Measurements from ENCODE around the gene DDB1.
"Not testable (repeated sequence)": the region's sequence is repeated elsewhere in the genome, so short reads cannot be mapped to it uniquely, and the experiment has no call there.

GRCh38 chr11:61250796-61251765 is 81.8 kb downstream of the DDB1 start:
- not testable (repeated sequence) for TF ChIP-seq CTCF (IDR thresholded peaks at IDR 0.05); RAD21 (IDR thresholded peaks at IDR 0.05; ENCODE audit: low read length); TAF1 (IDR thresholded peaks at IDR 0.05; ENCODE audit: borderline replicate concordance, low read depth, low read length); ZBTB33 (IDR thresholded peaks at IDR 0.05; ENCODE audit: borderline replicate concordance, low read depth); POLR2AphosphoS5 (IDR thresholded peaks at IDR 0.05; ENCODE audit: low read depth, low read length); EP300 (IDR thresholded peaks at IDR 0.05; ENCODE audit: borderline replicate concordance in 1 of 2, low read depth in 1 of 2, low read length in 1 of 2); GABPA (IDR thresholded peaks at IDR 0.05; ENCODE audit: low read depth); SIN3A (IDR thresholded peaks at IDR 0.05; ENCODE audit: borderline replicate concordance, low read depth, low read length); NFIC (IDR thresholded peaks at IDR 0.05; ENCODE audit: borderline replicate concordance); FOXM1 (IDR thresholded peaks at IDR 0.05; ENCODE audit: low read depth); ELF1 (IDR thresholded peaks at IDR 0.05); RFX5 (IDR thresholded peaks at IDR 0.05; ENCODE audit: low read length)
- TF ChIP-seq GATA2 (CRISPR knock-in tag; IDR thresholded peaks at IDR 0.05) (0 out of 2 replicates have a peak, but pooled peaks have one; percentile 9), FOXJ3 (CRISPR knock-in tag; IDR thresholded peaks at IDR 0.05) (0 out of 2 replicates have a peak, but pooled peaks have one; percentile 38)

Data from SK-N-SH (cell line).